Keratinocyte (primary cell): Measurements from ENCODE around the gene UNC13A.

Source experiments
- EZH2 ChIP-seq: IDR thresholded peaks from one replicate; pipeline ENCODE4 v1.6.1; 2012; ENCODE audit warnings: inconsistent platforms, mild to moderate bottlenecking, low read length, moderate library complexity
- TF ChIP-seq, protein P1 (sequence below), 3 experiments: IDR thresholded peaks in 1 of 3; conservative IDR thresholded peaks in 1 of 3; optimal IDR thresholded peaks in 1 of 3; 2 replicates in 2 of 3; 3 replicates in 1 of 3; pipeline versions ENCODE3 to v1.5.1; 2011; ENCODE audit warnings: low read length in 3 of 3, mild to moderate bottlenecking in 3 of 3, moderate library complexity in 2 of 3, control low read depth in 1 of 3, inconsistent platforms in 1 of 3; ENCODE audit not compliant: insufficient read depth in 2 of 3; ENCODE audit errors: extremely low read depth in 1 of 3

DNA sequence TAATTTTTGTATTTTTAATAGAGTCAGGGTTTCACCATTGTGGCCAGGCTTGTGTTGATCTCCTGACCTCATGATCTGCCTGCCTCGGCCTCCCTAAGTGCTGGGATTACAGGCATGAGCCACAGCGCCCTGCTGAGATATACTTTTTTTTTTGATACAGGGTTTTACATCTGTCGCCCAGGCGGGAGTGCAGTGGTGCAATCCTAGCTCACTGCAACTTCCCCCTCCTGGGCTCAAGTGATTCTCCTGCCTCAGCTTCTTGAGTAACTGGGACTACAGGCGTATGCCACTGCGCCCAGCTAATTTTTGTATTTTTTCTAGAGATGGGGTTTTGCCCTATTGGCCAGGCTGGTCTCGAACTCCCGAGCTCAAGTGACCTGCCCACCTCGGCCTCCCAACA is 130.7 kb downstream of the UNC13A start:
- TF ChIP-seq, protein P1, sequence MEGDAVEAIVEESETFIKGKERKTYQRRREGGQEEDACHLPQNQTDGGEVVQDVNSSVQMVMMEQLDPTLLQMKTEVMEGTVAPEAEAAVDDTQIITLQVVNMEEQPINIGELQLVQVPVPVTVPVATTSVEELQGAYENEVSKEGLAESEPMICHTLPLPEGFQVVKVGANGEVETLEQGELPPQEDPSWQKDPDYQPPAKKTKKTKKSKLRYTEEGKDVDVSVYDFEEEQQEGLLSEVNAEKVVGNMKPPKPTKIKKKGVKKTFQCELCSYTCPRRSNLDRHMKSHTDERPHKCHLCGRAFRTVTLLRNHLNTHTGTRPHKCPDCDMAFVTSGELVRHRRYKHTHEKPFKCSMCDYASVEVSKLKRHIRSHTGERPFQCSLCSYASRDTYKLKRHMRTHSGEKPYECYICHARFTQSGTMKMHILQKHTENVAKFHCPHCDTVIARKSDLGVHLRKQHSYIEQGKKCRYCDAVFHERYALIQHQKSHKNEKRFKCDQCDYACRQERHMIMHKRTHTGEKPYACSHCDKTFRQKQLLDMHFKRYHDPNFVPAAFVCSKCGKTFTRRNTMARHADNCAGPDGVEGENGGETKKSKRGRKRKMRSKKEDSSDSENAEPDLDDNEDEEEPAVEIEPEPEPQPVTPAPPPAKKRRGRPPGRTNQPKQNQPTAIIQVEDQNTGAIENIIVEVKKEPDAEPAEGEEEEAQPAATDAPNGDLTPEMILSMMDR (optimal IDR thresholded peaks at IDR 0.05 in 1 of 3, IDR thresholded peaks at IDR 0.05 in 1 of 3, conservative IDR thresholded peaks at IDR 0.05 in 1 of 3; ENCODE audit: extremely low read depth in 1 of 3, insufficient read depth in 2 of 3, low read length in 3 of 3), result no peak
- TF ChIP-seq EZH2, result no peak
